Ammon's horn (tissue), 1 donor: ENCODE measurements around the gene SIDT2.
A peak's percentile ranks its signal among the peaks of the same experiment; 100 is the strongest.
"Not testable (repeated sequence)": the region's sequence is repeated elsewhere in the genome, so short reads cannot be mapped to it uniquely, and the experiment has no call there.

Experiments
- DNase-seq: peaks from one replicate; pipeline ENCODE4 v3.0.0-alpha.2; 2016; ENCODE audit warnings: low spot score

SIDT2 gene

DNA sequence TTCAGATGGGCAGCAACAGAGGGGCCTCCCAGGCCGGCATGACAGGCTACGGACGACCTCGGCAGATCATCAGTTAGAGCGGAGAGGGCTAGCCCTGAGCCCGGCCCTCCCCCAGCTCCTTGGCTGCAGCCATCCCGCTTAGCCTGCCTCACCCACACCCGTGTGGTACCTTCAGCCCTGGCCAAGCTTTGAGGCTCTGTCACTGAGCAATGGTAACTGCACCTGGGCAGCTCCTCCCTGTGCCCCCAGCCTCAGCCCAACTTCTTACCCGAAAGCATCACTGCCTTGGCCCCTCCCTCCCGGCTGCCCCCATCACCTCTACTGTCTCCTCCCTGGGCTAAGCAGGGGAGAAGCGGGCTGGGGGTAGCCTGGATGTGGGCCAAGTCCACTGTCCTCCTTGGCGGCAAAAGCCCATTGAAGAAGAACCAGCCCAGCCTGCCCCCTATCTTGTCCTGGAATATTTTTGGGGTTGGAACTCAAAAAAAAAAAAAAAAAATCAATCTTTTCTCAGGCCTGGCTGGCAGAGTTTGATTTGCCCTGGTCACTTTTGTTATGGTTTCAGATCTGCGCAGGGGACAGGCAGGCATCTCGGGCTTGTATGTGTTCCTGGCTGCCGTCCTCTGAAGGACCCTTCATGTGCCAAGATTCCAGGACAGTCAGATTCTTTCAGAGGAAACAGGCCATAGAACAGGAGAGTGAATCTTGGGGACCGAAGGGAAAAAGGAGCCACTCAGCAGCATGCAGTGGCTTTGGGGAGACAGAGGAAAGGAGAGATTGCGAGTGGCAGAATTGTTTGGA lies 25.9 kb downstream of the SIDT2 start:
- DNase-seq, result no peak

DNA sequence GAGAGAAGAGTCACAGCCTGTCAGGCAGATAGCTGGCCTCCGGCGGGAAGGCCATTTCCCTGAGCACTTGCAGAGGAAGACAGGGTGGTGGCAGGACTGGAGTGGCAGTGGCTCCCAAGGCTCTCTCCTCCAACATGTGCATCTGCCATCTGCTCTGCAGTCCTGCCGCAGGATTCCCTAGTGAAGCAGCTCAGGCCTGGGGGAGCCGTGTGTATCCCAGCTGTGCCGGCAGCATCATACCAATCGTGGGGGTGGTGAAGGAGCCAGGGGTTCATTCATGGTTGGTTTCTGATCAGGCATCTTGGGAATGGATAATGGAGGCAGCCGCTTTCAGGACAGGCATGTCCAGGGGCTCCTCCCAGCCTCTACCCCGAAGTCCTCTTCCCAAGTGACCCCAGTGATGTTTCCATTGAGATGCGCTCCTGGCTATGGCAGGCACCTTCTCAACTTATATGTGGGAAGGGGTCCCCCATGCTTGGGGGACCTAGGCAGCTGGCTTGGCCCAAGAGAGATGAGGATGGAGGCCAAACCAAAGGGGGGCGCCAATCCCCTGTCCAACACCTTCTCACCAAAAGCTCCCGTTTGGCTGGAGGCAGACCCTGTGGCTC lies 26.8 kb downstream of the SIDT2 start:
- no peak for DNase-seq

DNA sequence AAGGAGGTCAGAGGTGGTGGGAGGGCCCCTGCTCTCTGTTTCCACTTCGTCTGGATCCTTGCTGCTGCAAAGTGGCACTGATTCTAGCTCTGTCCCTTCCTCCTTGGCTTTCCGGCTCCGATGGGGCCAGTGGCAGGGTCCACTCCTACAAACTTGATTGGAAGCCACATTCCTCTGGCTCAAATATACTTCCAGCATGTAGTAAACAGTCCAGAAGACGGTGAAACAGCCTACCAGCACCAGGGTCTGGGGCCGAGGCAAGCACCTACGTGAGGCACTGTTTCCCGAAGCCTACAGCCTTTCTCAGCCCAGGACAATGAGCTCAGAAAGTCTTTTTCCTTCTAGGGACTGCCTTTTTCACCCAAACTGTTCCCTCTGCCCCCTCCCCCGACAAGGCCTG lies 27.6 kb downstream of the SIDT2 start:
- DNase-seq, result not testable (repeated sequence)

DNA sequence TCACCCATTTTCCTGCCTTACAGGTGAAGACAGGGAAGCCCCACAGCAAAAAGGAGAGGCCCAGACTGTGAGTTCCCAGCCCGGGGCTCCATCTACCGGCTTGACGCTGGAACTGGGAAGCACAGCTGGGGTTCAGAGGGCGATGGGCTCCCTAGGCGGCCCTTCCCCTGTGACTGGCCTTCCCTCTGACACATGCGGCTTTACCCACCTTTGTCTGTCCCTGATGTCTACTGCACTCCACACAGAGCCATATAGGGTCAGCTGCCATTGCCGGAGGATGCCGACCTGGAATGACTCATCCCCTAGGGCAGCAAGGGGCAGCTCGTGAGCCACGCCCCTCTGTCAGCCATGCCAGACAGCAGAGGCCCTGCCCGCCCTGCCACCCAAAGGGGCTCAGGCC lies 28.3 kb downstream of the SIDT2 start:
- not testable (repeated sequence) for DNase-seq

DNA sequence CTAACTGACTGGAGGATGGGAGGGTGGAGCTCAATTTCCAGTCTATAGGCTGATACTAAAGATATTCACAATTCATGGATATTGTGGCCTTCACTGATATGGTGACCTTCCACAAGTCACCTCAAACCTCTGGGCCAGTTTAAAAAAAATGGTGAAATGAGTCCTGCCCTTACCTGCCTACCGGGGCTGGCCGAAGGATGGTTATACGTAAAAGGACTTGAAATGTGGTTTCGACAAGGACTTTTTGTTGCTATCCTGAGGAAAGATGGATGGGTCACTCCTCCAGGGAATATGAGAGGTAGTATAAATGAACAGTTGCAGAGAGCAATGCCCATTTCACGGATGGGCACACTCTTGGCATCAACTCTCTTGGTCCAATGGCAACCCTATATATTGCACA lies 28.9 kb downstream of the SIDT2 start:
- not testable (repeated sequence) for DNase-seq

DNA sequence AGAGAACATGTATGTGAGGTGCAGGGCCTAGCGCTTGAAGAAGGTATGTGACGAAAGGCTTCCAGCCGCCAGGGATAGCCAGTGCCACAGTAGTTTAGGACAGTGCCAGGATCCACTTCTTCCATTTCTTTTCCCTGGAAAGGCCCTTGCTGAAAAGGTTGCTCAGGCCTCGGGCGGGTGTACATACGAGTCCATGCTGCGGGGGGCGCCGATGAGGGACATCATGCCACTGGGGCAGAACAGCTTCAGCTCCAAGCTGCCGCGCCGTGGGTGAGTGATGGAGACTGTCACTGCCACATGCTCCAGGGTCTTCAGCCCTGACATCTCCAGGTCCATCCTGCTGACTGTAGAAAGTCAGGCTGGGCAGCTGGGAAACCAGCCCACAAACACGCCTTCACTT lies 30.2 kb downstream of the SIDT2 start:
- DNase-seq, result not testable (repeated sequence)

DNA sequence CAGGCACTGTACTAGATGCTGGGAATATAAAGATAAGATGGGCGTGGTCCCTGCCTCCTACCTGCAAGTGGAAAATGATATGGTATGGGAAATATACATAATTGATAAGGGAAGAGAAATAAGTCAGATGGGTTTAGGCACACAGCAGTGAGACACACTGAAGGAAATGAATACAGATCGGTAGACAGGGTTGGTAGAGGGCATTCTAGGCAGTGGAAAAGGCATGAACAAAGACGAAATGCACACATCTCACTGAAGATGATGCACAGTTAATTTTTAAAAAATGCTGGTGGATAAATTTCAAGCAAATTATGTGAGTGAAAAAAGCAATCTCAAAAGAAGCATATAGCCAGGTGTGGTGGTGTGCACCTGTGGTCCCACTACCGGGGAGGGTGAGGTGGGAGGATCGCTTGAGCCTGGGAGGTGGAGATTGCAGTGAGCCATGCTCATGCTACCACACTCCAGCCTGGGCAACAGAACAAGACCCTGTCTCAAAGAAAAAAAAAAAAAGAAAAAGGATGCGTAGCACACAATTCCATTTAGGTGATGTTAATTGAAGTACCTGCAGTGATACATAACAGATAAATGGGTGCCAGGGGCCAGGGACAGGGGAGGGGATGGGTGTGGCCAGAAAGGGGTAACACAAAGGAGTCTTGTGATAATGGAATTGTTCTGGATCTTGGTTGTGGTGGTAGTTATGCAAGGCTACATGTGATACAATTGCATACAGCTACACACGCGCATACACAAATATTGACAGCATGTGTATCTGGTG lies 31.0 kb downstream of the SIDT2 start:
- not testable (repeated sequence) for DNase-seq

DNA sequence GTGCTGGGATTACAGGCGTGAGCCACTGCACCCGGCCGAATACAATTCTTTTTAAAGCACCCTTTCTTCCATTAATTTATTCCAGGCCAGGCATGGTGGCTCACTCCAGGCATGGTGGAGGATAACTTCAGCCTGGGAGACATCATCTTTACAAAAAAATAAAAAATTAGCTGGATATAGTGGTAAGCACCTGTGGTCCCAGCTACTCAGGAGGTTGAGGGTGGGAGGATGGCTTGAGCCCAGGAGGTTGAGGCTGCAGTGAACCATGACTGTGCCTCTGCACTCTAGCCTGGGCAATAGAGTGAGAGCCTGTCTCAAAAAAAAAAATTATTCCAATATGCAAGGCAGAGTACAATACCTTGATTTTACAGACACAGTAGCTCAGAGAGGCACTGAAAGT lies 32.1 kb downstream of the SIDT2 start:
- DNase-seq, result no peak

DNA sequence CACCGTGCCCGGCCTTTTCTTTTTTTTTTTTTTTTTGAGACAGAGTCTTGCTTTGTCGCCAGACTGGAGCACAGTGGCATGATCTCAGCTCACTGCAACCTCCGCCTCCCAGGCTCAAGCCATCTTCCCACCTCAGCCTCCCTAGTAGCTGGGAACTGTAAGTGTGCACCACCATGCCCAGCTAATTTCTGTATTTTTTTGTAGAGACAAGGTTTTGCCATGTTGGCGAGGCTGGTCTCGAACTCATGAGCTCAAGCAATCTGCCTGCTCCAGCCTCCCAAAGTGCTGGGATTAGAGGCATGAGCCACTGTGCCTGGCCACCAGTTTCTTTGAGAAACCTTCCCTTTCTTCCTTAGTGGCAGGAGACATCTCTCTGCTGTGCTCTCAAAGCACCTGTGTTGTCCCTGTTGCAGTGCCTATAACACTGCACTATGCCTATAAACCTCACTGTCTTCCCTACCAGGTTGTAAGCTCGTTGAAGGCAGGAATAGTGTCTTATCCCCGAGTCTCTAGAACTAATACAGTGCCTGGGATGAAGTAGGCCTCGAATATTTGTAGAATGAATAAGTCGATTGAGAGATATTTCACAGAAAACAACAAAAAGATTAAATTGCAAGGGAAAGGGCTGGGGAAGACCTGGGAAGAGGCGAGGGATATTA lies 34.3 kb downstream of the SIDT2 start:
- no peak for DNase-seq

DNA sequence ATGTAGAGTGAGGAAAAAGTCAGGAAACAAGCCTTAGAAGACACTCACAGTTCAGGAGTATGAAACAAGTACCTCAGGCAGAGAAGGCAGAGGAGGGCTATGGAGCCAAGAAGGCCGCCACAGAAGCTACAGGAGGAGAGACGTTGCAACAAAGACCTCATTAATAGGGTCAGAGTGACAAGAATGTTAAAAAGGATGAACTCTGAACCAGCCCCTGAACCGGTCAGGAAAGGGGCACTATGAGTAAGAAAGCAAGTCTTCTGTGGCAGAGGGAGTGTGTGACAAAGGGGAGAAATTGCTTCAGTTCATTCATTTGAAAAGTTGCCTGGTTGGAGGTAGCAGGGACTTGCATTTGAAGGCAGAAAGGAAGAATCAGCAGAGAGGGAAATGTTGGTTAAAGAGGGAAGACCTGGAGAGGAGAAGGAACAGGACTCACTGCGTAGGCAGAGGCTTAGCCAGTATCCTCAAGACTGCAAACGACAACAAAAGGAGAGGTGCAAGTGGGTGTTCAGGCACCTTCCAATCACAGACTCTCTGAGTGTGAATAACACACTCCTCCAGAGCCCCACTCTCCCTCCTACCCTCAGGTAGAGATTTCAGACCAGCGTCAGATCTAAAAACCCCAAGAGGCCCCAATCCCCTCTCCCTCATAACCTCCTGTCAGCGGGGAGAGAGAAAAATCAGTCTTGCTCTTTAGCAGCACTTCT lies 36.0 kb downstream of the SIDT2 start:
- DNase-seq, result no peak

DNA sequence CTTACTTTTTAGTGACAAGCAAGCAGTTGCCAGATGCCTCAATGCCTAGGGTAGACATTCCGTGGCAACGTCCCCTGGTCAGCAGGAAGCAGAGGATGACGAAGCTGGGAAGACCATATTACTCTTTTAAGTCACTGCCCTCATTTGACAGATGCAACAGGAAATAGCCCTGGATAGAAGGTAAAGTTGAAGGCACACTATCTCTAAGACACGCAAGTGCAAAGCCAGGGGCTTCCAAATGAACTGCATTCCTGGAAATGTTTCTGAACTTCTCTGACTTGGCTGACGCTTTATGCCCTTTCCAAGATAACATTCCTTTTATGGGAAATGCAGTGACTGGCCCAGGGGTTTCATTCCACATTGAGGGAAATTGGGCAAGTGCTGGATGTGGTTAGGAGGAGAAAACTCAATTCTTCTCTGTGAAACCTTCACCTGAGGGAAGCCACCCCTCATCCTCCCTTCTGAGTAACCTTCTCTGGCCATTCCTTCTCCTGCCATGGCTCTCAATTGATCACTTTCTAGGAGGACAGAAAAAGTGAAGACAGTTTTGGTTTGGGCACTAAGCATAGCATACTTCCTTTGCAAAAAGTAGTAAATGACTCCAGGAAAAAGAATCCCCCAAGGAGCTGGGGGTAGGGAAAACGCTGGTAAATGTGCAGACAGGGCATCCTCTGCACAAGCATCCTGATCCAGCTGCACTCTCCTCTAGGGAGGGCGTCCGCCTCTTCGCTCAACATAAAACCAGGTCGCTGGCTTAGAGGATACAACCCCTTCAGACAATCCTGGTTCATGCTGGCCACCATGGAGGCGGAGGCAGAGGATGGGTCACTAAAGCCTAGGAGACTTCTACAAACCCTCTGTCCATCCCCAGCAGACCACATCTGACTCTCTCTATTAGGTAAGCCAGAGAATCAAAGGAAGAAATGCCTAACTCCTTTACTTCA lies 38.9 kb downstream of the SIDT2 start:
- DNase-seq, result no peak

DNA sequence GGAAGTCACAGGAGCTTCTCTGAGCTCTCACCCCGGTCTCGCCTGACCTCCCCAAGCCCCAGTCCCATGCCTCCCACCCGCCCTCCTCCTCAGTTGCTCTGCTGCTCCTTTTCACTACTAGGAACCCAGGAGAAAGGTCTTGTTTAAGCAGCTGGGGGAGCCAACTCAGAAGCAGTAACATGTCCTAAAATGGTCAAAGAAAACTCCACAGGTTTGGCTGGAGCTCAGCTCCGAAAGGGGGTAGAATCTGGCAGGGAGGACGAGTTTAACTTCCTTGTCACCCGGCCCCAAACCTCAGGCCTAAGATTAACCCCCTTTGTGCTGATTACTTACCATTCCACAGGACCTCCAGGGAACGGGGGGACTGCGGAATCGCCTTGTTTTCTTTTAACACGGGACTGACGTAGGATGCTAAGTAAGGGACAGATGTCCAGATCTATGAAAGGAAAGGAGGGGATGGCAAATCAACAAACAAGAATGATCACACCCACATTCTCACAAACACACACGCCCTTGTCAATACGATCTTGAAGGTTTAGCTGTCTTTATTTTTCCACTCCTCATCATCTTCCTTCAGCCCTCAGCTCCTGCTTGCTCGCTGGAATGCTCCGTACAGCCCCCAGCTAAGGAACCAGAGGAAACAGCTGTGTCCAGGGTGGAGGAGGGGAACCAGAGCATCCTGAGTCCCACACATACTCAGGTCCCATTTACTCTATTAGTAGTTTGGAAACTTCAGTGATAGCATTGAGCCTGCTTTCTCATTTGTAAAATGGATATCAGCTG lies 39.8 kb downstream of the SIDT2 start:
- DNase-seq, result no peak

DNA sequence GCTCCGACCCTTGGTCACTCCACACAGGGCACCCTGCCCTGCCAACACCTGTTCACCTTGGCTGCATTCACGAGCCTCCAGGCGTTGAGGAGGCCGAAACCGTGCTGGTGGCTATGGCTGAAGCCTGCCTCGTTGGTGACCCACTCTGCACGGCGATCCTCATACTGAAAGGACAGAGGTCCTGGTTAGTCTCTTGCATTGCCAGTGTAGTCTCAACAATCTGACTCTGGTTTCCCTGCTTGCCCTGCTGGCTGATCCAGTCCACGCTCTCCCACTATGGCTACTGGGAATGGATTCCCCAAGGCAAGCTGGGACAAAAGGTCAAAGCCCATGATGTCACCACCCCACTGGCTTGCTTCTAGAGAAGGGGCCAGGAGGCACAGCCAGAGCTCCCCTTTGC lies 40.5 kb downstream of the SIDT2 start:
- DNase-seq, result no peak

DNA sequence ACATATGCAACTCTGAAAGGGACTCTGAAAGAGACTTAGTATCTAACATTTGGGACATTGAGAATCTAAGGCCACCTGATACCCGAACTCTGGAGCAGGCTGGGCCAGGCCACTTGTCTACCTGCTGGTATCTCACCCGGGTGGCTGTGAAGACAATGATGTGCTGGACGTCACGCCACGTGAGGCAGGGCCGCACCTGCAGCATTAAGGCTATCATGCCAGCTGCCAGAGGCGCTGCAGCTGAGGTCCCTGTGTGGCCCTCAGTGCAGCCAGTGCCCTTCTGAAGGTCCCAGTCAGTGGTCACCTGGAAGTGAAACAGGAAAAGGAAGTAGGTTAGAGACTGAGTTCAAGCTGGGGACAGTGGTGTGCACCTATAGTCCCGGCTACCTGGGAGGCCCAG lies 40.9 kb downstream of the SIDT2 start:
- no peak for DNase-seq

DNA sequence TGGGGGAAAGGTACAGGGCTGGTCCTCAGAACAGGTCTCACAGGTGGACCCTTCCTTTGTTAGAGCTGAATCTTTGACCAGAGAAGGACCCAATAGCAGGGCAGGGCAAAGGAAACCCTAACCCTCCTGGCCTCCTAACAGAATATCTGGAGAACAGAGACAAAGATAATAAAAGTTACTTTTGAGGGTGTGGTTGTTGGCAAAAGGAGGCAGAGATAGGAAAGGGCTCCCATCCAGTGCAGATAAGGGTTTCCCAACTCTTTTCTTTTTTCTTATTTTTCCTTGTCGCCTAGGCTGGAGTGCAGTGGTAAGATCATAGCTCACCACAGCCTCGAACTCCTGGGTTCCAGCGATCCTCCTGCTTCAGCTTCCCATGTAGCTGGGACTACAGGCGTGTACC lies 41.5 kb downstream of the SIDT2 start:
- DNase-seq, result no peak

DNA sequence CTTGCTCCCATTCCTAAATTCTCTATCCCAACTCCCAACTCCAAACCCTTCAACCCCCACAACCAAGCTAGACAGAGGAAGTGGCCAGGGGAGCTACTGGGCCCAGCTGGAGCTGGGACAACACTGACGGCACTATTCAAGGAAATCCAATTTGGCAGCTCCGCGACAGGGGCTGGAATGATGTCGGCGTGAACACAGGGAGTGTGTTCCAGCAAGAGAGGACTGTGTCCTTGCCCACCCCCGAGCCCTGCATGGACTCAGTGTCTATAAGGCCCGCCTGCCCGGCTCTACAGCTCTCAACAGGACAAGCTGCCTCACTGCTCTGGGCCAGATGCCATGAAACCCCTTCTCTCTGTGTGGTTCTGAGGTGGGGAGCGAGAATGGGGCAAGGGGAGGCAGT lies 42.0 kb downstream of the SIDT2 start:
- DNase-seq, result peak; percentile 79

DNA sequence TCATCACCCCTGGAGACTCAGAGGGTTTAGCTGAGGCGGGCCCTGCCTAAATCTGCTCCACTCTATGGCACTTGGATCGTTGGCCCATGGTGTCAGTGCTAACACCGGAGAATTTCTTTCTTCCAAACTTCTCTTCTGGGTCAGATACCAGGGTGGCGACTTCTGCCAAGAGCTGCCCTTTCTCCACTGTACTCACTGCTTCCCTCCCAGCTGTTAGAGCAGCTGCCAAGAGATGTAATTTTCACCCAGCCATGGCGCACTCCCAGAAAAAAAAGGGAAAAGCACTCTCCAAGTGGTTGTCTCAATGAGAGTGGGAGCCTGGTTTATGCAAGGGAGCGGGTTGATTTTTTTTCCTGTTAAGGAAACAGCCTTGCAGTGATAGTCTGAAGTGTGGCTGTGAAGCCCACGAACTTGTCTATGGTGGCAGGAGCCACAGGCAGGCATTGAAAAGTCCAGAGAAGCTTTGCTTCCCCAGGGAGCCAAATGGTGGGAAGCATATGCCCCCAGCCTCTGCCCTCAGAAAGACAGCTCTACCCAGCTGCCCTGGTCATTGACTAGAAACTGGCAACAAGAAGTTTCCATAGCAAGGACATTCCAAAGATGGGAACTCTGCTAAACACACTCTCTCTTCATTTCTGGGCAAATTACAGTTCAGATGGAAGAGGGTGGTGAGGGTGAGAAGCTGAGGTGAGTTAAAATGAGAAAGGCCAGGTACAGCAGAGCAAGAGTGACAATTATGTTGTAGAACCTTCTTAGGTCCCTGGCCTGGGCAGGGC lies 42.6 kb downstream of the SIDT2 start:
- DNase-seq, result peak; percentile 31

DNA sequence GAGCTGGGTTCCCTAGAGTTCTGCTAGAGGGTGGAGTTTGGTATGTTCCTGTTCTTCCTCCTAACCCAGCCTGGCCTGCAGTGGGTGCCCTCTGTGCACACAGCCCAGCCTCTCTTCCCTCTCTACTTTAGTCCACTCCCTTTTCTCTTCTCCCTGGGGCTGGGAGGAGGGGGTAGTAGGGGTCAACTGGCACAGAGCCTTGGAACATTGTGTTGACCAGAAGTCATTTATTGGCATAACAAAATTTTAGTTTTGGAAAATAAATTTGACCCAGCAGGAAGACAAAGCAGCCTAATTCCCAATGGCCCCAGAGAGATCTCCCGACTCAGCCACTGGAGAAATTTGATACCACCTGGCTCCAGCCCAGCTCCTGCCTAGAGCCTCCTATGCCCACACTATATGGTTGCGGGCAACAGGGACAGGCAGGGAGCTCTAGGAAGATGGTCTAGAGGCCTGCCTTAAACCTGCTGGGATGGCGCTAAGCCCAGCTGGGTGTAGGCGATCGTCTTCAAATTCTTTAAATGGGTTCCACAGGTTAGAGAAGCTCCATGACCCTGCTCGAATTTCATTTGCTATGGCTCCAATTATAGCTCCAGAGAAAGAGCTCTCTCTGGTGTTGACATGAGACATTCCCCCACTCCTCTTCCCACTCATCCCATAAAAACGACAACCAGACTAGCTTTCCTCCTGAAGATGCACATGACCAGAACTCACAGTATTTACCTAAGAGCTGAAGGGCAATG lies 43.4 kb downstream of the SIDT2 start:
- no peak for DNase-seq
